SK-N-SH treated with all-trans-retinoic acid at 6 μM for 48 hours (cell line): Measurements from ENCODE around the gene PSMB8.

ENCODE experiments used
- ATAC-seq: fragments of 200-7000 bp; cut with Tn5 transposase; 3 replicates; pipeline ENCODE4 v1.9.1; 2020; ENCODE audit warnings: mild to moderate bottlenecking, moderate library complexity
- ARNTL ChIP-seq: fragments of 450-650 bp; formaldehyde crosslinking; IDR thresholded peaks from 2 replicates; pipeline ENCODE4 v1.5.0; 2020; ENCODE audit warnings: low read depth, mild to moderate bottlenecking, moderate library complexity, borderline replicate concordance
- BACH2 ChIP-seq: fragments of 250-450 bp; sonication (Bioruptor Pico); IDR thresholded peaks from 2 replicates; pipeline ENCODE4 v1.9.0; 2021; ENCODE audit warnings: mild to moderate bottlenecking, borderline replicate concordance
- CSDC2 ChIP-seq: fragments of 250-450 bp; sonication (Bioruptor Pico); IDR thresholded peaks from 2 replicates; pipeline ENCODE4 v1.5.0; 2020; ENCODE audit warnings: mild to moderate bottlenecking, moderate library complexity
- CSRNP3 ChIP-seq: fragments of 250-450 bp; sonication (Bioruptor Pico); IDR thresholded peaks from 2 replicates; pipeline ENCODE4 v1.5.1; 2021; ENCODE audit warnings: mild to moderate bottlenecking, moderate library complexity
- ESRRG ChIP-seq: fragments of 250-450 bp; sonication (Bioruptor Pico); IDR thresholded peaks from 2 replicates; pipeline ENCODE4 v1.6.1; 2021; ENCODE audit warnings: mild to moderate bottlenecking
- GLIS3 ChIP-seq: fragments of 250-450 bp; sonication (Bioruptor Pico); IDR thresholded peaks from 2 replicates; pipeline ENCODE4 v1.5.0; 2020; ENCODE audit warnings: mild to moderate bottlenecking, moderate library complexity
- ISL1 ChIP-seq: fragments of 250-450 bp; sonication (Bioruptor Pico); IDR thresholded peaks from 2 replicates; pipeline ENCODE4 v2.1.2; 2022; ENCODE audit warnings: mild to moderate bottlenecking, moderate library complexity
- OSR1 ChIP-seq: fragments of 250-450 bp; sonication (Bioruptor Pico); IDR thresholded peaks from 2 replicates; pipeline ENCODE4 v1.8.0; 2022; ENCODE audit warnings: moderate library complexity, mild to moderate bottlenecking, inconsistent platforms
- PATZ1 ChIP-seq: fragments of 250-450 bp; sonication (Bioruptor Pico); IDR thresholded peaks from 2 replicates; pipeline ENCODE4 v1.8.0; 2020; ENCODE audit warnings: mild to moderate bottlenecking, moderate library complexity, borderline replicate concordance
- PPARA ChIP-seq: fragments of 250-450 bp; sonication (Bioruptor Pico); IDR thresholded peaks from 2 replicates; pipeline ENCODE4 v1.5.0; 2020; ENCODE audit warnings: mild to moderate bottlenecking, borderline replicate concordance
- RARB ChIP-seq: fragments of 250-450 bp; sonication (Bioruptor Pico); IDR thresholded peaks from 2 replicates; pipeline ENCODE4 v1.8.0; 2021; ENCODE audit warnings: mild to moderate bottlenecking, moderate library complexity
- SNAI2 ChIP-seq: fragments of 250-450 bp; sonication (Bioruptor Pico); IDR thresholded peaks from 2 replicates; pipeline ENCODE4 v1.5.0; 2020; ENCODE audit warnings: mild to moderate bottlenecking, moderate library complexity
- TCF4 ChIP-seq: fragments of 250-450 bp; sonication (Bioruptor Pico); IDR thresholded peaks from 2 replicates; pipeline ENCODE4 v1.8.0; 2021; ENCODE audit warnings: mild to moderate bottlenecking, moderate library complexity, borderline replicate concordance
- TOX ChIP-seq: fragments of 250-450 bp; sonication (Bioruptor Pico); IDR thresholded peaks from 2 replicates; pipeline ENCODE4 v1.8.0; 2021; ENCODE audit warnings: mild to moderate bottlenecking, moderate library complexity, borderline replicate concordance
- ZC3H10 ChIP-seq: fragments of 250-450 bp; sonication (Bioruptor Pico); IDR thresholded peaks from 2 replicates; pipeline ENCODE4 v1.5.1; 2021; ENCODE audit warnings: mild to moderate bottlenecking, moderate library complexity
- ZFP3 ChIP-seq: fragments of 250-450 bp; sonication (Bioruptor Pico); IDR thresholded peaks from 2 replicates; pipeline ENCODE4 v1.5.0; 2020; ENCODE audit warnings: mild to moderate bottlenecking, moderate library complexity
- ZFP30 ChIP-seq: fragments of 450-650 bp; formaldehyde crosslinking; IDR thresholded peaks from 2 replicates; pipeline ENCODE4 v1.5.0; 2022; ENCODE audit warnings: mild to moderate bottlenecking, moderate library complexity
- ZNF565 ChIP-seq: fragments of 450-650 bp; formaldehyde crosslinking; conservative IDR thresholded peaks from 2 replicates; pipeline ENCODE4 v1.5.0; 2020; ENCODE audit warnings: low read depth, mild to moderate bottlenecking, moderate library complexity
- ZNF70 ChIP-seq: fragments of 450-650 bp; formaldehyde crosslinking; IDR thresholded peaks from 2 replicates; pipeline ENCODE4 v1.5.0; 2020; ENCODE audit warnings: mild to moderate bottlenecking, moderate library complexity
- ZNF8 ChIP-seq: fragments of 450-650 bp; formaldehyde crosslinking; IDR thresholded peaks from 2 replicates; pipeline ENCODE4 v1.5.0; 2020; ENCODE audit warnings: mild to moderate bottlenecking, moderate library complexity
- TF ChIP-seq, protein P1 (sequence below): fragments of 250-450 bp; sonication (Bioruptor Pico); IDR thresholded peaks from 2 replicates; pipeline ENCODE4 v1.5.0; 2020; ENCODE audit warnings: mild to moderate bottlenecking, moderate library complexity
- TF ChIP-seq, protein P2 (sequence below): fragments of 250-450 bp; sonication (Bioruptor Pico); IDR thresholded peaks from 2 replicates; pipeline ENCODE4 v1.8.0; 2021; ENCODE audit warnings: low read depth, mild to moderate bottlenecking, moderate library complexity, borderline replicate concordance
- TF ChIP-seq, protein P3 (sequence below): fragments of 250-450 bp; sonication (Bioruptor Pico); IDR thresholded peaks from 2 replicates; pipeline ENCODE4 v1.5.1; 2020; ENCODE audit warnings: low read depth, mild to moderate bottlenecking, moderate library complexity

Gene PSMB8

GRCh38 chr6:32818867-32819266 lies 25.0 kb downstream of the PSMB8 start:
- TF ChIP-seq OSR1 (CRISPR knock-in tag) (no peak), GLIS3 (no peak), CSDC2 (CRISPR knock-in tag) (no peak), ZNF565 (no peak), BACH2 (CRISPR knock-in tag) (no peak), RARB (no peak), ZNF70 (CRISPR knock-in tag) (no peak), ARNTL (CRISPR knock-in tag) (no peak), PATZ1 (CRISPR knock-in tag) (no peak), PPARA (CRISPR knock-in tag) (no peak), ESRRG (CRISPR knock-in tag) (no peak)
- TF ChIP-seq, all 23 proteins: peak for 0

DNA sequence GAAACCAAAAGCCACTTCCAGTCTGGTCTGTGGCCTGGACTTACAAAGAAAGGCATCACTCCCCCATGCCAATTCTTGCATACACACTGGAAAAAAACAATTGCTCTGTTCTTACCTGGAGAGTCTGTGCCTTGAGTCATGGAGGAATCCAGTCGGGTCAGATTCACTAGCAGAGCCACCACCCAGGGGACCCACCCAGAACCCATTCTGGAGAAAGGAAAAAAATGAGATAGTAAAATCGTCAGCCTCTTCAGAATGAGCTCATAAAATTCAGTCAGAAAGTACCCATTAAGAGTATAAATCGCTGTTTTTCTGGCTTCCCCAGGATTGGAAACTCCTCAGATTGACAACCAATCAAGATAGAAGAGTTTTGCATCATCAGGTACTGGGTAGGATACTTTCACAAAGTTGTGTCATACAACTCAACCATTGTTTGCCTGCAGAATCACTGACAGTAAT lies 27.1 kb downstream of the PSMB8 start, which contains the start of gene HLA-DOB:
Gene HLA-DOB, minus strand, starts transcription at position 257 of the 459 bp plus-strand sequence. Its CDS starts 51 bp downstream, at position 206.
- peak; percentile 85 for ATAC-seq

More at GRCh38 chr6:32818867-32819266, 25.0 kb downstream of the PSMB8 start:
- no peak for ATAC-seq

GRCh38 chr6:32815996-32816395 lies 27.9 kb downstream of the PSMB8 start:
- no peak for ATAC-seq
- TF ChIP-seq OSR1 (CRISPR knock-in tag), result no peak
- no peak for TF ChIP-seq BACH2 (CRISPR knock-in tag)
- TF ChIP-seq PATZ1 (CRISPR knock-in tag), result no peak
- TF ChIP-seq, protein P1, sequence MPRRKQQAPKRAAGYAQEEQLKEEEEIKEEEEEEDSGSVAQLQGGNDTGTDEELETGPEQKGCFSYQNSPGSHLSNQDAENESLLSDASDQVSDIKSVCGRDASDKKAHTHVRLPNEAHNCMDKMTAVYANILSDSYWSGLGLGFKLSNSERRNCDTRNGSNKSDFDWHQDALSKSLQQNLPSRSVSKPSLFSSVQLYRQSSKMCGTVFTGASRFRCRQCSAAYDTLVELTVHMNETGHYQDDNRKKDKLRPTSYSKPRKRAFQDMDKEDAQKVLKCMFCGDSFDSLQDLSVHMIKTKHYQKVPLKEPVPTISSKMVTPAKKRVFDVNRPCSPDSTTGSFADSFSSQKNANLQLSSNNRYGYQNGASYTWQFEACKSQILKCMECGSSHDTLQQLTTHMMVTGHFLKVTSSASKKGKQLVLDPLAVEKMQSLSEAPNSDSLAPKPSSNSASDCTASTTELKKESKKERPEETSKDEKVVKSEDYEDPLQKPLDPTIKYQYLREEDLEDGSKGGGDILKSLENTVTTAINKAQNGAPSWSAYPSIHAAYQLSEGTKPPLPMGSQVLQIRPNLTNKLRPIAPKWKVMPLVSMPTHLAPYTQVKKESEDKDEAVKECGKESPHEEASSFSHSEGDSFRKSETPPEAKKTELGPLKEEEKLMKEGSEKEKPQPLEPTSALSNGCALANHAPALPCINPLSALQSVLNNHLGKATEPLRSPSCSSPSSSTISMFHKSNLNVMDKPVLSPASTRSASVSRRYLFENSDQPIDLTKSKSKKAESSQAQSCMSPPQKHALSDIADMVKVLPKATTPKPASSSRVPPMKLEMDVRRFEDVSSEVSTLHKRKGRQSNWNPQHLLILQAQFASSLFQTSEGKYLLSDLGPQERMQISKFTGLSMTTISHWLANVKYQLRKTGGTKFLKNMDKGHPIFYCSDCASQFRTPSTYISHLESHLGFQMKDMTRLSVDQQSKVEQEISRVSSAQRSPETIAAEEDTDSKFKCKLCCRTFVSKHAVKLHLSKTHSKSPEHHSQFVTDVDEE (CRISPR knock-in tag), result no peak
- TF ChIP-seq ARNTL (CRISPR knock-in tag), result no peak
- TF ChIP-seq ZFP3 (CRISPR knock-in tag), result no peak
- TF ChIP-seq ZNF70 (CRISPR knock-in tag), result no peak
- TF ChIP-seq PPARA (CRISPR knock-in tag), result no peak
- no peak for TF ChIP-seq ZC3H10 (CRISPR knock-in tag)
- TF ChIP-seq, protein P2, sequence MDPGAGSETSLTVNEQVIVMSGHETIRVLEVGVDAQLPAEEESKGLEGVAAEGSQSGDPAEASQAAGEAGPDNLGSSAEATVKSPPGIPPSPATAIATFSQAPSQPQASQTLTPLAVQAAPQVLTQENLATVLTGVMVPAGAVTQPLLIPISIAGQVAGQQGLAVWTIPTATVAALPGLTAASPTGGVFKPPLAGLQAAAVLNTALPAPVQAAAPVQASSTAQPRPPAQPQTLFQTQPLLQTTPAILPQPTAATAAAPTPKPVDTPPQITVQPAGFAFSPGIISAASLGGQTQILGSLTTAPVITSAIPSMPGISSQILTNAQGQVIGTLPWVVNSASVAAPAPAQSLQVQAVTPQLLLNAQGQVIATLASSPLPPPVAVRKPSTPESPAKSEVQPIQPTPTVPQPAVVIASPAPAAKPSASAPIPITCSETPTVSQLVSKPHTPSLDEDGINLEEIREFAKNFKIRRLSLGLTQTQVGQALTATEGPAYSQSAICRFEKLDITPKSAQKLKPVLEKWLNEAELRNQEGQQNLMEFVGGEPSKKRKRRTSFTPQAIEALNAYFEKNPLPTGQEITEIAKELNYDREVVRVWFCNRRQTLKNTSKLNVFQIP (CRISPR knock-in tag), result no peak
- TF ChIP-seq, protein P3, sequence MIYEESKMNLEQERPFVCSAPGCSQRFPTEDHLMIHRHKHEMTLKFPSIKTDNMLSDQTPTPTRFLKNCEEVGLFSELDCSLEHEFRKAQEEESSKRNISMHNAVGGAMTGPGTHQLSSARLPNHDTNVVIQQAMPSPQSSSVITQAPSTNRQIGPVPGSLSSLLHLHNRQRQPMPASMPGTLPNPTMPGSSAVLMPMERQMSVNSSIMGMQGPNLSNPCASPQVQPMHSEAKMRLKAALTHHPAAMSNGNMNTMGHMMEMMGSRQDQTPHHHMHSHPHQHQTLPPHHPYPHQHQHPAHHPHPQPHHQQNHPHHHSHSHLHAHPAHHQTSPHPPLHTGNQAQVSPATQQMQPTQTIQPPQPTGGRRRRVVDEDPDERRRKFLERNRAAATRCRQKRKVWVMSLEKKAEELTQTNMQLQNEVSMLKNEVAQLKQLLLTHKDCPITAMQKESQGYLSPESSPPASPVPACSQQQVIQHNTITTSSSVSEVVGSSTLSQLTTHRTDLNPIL (CRISPR knock-in tag), result no peak
- no peak for TF ChIP-seq GLIS3
- TF ChIP-seq ZFP30 (CRISPR knock-in tag), result no peak
- no peak for TF ChIP-seq TOX (CRISPR knock-in tag)
- no peak for TF ChIP-seq ESRRG (CRISPR knock-in tag)

More for the DNA sequence above, 27.1 kb downstream of the PSMB8 start, which contains the start of gene HLA-DOB:
- TF ChIP-seq CSRNP3 (CRISPR knock-in tag) (no peak), ZNF8 (no peak), SNAI2 (CRISPR knock-in tag) (no peak), BACH2 (CRISPR knock-in tag) (no peak), ZC3H10 (CRISPR knock-in tag) (no peak), ZNF565 (no peak), RARB (no peak), ISL1 (CRISPR knock-in tag) (no peak), TCF4 (CRISPR knock-in tag) (no peak)
- TF ChIP-seq, protein P2 (CRISPR knock-in tag), result no peak
